ENCODE results near the gene CLASRP.

CLASRP gene

DNA sequence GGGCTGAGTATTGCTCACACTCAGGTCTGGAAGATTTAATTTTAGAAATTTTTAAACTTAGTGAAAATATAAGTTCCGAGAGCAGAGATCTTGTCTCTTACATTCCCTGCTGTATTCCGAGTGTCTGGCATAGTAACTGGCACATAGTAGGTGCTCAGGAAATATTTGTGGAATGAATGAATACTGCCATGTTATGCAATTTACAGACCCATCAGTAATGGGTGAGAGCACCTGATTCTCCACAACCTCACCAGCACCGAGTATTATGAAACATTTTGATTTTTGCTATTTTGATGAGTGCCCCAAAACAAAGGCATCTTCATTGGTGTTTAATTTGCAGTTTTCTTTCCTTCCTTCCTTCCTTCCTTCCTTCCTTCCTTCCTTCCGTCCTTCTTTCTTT, 15.8 kb upstream of the CLASRP start:
- no peak for DNase-seq

DNA sequence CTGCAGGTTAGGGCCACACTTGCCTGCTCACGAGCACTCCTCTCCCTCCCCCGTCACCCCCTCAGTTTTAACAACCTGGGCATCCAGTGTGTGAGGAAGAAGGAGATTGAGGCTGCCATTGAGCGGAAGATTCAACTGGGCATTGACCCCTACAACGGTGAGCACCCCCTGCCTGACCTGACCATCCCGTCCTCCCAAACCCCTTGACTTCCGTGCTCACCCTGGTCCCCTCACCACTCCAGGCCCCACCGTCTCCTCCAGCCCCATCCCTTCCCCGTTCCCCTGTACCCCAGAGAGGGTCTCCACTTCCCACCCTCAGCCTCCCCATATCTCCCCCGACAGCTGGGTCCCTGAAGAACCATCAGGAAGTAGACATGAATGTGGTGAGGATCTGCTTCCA, 13.6 kb upstream of the CLASRP start:
- DNase-seq, result no peak

DNA sequence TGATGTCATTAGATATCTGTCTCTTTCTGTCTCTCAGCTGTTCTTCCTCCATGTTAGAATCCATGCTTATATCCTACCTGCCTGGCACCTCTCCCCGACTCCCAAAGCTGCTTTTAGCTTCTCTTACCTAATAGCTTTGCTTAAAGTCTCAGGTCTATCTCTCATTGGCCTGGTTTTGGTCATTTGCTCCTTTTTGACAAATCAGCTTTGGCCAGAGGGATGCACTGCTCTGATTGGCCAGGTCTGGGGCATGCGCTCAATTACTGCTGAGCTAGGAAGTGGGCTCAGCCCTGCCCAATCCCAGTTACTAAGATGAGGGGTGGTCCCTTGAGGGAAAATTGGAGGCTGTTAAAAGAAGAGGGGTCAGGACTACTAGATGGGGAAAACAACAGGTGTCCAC, 11.5 kb upstream of the CLASRP start:
- no peak for DNase-seq

DNA sequence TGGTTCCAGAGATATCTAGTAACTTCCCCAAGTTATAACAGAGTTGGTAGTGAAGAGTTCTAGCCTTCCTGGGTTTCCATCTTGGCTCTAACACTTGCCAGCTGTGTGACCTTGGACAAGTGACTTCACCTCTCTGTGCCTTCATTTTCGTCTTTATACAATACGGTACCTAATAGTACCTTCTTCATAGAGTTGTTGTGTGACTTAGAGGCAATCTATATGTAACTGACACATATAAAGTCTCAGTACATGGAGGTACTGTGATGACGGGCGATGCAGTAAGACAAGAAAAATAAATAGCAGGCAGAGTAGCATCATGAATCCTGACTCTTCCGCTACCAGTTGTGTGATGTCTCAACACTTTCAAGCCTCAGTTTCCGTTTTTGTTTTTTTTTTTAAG, 8.0 kb upstream of the CLASRP start:
- DNase-seq, result no peak

DNA sequence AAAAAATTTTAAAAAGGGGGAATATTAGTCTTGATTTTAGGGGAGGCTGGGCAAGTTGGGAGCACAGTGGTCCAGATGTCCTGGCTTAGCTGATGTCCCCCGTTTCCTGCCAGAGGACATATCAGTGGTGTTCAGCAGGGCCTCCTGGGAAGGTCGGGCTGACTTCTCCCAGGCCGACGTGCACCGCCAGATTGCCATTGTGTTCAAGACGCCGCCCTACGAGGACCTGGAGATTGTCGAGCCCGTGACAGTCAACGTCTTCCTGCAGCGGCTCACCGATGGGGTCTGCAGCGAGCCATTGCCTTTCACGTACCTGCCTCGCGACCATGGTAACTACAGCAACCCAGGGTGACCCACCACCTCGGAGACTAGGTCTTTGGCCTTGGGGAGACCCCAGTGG, 6.4 kb upstream of the CLASRP start:
- DNase-seq, result no peak

DNA sequence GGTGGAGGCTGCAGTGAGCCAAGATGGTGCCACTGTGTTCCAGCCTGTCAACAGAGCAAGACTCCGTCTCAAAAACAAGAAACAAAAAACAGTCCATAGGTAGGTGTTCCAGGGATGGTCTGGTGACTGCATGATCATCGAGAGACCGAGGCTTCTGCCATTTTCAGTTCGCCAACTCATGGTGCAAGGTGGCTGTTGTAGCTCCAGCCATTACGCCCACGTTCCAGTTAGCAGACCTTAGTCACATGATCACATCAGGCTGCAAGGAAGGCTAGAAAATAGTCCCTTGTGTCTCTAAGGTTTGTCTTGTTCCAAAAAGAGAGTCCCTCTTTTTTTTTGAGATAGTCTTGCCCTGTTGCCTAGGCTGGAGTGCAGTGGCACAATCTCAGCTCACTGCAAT, 3.1 kb upstream of the CLASRP start:
- no peak for DNase-seq

DNA sequence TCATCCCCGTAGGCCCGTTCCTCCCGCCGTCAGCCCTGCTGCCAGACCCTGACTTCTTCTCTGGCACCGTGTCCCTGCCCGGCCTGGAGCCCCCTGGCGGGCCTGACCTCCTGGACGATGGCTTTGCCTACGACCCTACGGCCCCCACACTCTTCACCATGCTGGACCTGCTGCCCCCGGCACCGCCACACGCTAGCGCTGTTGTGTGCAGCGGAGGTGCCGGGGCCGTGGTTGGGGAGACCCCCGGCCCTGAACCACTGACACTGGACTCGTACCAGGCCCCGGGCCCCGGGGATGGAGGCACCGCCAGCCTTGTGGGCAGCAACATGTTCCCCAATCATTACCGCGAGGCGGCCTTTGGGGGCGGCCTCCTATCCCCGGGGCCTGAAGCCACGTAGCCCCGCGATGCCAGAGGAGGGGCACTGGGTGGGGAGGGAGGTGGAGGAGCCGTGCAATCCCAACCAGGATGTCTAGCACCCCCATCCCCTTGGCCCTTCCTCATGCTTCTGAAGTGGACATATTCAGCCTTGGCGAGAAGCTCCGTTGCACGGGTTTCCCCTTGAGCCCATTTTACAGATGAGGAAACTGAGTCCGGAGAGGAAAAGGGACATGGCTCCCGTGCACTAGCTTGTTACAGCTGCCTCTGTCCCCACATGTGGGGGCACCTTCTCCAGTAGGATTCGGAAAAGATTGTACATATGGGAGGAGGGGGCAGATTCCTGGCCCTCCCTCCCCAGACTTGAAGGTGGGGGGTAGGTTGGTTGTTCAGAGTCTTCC, 1.3 kb upstream of the CLASRP start:
- DNase-seq, result no peak

DNA sequence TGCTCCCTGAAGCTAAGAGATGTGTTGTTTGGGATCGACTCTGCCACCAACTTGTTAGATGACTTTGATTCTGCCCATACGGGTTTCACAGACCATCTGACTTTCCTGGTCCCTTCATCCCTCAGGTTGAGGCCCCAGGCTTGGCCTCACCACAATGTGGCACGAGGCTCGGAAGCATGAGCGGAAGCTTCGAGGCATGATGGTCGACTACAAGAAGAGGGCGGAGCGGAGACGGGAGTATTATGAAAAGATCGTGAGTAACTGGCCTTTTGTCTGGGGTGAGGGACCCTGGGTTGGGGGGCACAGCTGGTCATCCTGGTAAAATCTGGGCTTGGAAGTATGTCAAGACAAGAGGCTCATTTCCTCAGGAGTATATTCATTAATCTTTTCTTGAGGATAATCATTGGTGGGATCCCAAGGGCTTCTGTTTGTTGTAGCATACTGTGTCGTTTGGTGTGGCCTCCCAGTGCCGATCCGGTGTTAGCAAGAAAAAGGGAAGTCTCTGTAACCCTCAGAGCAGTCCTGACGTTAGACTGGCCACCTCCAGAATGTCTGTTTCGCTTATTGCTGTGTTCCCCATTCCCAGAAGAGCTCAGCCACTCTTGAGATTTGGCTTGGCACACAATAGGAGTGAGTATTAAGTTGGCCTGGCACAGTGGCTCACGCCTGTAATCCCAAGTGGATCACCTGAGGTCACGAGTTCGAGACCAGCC, 1.4 kb downstream of the CLASRP start:
- no peak for DNase-seq

DNA sequence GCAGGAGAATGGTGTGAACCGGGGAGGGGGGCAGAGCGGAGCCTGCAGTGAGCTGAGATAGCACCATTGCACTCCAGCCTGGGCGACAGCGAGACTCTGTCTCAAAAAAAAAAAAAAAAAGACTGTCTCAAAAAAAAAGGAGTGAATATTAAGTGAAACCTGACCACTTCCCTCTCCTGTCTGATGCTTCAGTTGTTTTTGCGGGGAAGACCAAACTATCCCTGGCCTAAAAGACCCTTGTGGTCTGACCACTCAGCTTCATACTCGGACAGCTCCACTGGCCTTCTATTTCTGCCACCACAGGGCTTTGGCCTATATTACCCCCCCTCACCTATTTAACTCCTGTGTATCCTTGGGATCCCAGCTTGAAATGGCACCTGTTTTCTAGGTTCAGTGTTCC, 2.3 kb downstream of the CLASRP start:
- no peak for DNase-seq

DNA sequence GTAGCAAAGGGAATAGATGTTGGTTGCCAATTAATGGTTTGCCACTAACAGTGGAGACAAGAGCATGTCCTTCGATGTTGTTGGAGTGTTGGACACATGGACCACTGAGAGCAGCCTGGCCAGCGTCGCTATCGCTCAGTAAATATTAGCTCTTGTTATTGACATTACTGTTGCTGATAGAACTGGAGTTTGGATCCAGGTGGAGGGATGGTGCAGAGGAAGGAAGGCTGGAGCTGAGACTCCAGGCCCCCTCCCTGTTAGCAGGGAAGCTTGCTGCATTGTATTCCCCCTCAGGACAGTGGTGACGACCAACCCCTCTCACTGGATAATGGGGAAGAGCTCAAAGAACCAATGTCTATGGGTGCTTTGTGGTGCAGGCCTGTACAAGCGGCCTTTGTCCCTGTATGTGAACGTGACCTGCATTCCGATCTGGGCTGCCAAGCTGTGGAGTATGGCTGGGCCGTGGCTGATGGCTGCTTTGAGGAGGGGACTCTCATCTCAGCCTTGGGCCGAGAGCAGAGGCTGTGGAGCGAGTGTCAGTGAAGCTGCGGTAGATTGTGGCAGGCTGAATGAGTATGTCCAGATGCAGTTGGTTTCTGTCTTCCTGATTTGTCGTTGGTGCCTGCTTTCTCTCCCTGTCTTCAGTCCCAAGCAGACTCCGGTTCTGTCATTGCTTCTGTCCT, 7.0 kb downstream of the CLASRP start:
- DNase-seq, result no peak

DNA sequence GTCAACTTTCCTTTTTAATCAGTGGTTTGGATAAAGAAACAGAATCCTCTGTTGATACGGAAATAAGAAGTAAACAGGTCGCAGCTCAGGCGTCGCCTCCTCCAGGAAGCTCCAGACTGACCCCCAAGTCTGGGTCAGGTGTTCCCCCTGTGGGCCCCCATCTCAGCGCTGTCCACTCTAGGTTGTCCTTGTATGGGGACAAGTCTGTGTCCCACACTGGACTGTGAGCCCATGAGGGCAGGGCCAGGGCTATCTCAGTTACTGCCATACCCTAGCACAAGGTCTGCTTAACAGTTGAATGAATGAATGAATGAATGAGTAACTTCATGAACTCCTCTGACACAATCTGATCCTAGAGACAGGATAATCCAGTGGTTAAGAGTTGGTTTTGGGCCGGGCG, 7.5 kb downstream of the CLASRP start:
- DNase-seq, result no peak

DNA sequence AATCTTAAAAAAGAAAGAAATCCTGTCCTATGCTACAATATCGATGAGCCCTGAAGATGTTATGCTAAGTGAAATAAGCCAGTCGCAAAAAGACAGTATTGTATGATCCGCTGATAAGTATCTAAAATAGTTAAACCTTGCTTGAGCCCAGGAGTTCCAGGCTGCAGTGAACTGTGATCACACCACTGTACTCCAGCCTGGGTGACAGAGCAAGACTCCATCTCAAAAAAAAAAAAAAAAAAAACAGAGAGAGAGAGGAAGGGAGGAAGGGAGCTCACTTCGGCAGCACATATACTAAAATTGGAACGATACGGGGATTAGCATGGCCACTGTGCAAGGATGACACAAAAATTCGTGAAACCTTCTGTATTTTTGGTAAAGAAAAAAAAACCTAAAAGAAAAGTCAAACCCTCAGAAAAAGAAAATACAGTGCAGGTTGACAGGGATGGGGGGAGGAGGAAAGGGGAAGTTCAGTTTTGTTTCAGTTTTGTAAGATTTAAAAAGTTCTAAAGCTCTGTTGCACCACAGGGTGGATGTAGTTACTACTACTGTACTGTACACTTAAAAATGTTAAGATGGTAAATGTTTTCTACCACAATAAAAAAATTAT, 8.4 kb downstream of the CLASRP start:
- DNase-seq, result no peak

DNA sequence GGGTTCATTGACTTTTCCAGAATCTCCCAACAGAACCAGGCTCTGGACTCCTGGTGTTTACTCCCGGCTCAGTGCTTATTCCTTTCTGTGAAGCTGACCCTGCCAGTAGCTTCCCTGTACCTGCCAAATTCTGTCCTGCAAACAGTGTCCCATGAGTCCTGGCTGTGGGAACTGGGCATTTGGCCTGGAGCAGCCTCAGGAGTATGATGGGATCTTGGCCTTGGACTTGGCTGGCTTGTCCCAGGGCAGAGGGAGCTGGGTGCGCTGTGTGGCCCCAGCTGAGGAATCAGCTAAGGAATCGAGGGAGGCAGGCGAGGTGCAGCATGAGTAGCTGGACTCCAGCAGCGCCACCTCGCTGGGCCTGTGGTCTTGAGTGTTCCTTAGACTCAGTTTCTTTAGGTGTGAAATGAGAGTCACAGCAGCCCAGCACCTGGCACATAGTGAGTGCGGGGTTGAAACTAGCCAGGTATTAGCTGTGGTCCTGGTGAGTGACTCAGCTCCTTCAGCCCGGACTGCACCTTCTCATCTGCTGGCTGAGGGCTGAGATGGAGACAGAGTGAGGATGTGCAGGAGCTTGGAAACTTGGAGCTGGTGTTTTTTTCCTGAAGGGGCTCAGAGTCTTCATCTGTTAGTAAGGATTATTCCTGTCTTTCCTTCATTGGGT, 10.4 kb downstream of the CLASRP start:
- no peak for DNase-seq

DNA sequence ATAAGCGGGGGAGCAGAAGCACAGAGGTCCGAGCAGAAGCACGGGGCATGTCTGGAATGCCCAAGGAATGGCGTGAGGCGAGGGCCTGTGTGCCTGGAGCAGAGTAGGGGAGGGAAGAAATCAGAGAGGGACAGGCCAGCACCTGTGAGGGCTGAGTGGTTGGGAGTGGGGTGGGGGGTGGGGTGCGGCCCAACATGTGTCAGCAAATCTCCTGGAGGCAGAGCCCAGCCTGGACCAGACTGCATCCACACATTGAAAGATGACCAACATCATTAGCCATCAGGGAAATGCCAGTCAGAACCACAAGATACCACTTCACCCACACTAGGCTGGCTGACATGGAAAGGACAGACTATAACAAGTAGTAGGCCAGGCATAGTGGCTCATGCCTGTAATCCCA, 11.2 kb downstream of the CLASRP start:
- DNase-seq, result no peak

DNA sequence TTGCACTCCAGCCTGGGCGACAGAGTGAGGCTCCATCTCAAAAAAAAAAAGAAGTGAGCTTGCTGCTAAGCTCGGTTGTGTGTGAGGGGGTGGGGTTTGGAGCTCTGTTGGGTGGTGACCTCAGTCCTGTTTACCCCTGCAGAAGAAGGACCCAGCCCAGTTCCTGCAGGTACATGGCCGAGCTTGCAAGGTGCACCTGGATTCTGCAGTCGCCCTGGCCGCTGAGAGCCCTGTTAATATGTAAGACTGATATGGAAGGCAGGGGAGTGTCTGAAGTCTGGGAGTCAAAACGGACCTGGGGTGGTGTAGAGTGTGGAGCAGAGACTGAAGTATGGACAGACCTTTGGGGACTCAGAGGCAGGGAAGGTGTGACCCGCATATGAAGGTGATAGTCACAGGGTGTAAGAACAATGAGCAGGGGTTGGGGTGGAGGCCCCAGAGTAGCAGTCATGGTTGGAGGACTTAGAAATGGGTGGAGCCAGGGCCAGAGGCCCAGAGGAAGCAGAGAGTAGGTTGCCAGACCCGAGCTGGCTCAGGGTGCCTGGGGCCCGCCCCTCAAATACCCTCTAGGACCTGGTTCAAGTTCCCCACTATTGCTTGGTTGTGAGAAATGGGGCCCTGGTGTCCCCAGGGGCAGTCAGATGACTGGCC, 13.2 kb downstream of the CLASRP start:
- no peak for DNase-seq

DNA sequence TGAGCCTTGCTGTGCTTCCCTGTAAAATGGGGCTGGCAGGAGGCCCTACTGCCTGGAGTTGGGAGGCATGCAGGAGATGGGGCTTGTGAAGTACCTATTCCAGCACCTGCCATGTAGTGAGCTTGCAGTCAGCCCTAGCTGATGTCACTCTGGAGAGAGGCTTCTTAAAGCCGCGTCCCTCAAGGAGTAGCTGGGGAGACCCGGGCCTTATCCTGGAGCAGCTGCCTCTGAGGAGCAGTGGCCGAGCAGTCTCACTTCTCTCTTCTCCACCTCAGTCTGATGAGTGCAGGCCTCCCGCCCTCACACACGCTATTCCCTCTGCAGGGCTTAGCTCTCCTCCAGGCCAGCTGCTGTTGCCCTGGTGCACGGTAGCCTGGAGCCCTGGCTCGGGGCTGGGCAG, 18.0 kb downstream of the CLASRP start:
- no peak for DNase-seq

DNA sequence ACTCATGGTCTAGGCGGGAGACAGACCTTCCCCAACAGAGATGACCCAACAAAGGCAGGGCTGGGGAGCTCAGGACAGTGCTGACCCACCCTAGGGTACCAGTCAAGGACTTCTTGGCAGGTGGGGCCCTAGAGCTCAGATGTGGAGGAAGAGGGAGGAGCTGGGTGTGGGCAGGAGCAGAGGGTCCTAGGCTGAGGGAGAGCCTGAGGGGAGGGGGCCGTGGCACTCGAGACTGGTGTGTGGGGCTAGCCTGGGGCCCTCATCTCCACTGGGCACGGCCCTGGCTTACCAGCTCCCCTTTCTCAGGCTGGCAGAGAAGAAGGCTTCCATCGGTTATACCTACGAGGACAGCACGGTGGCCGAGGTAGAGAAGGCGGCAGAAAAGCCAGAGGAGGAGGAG, 18.6 kb downstream of the CLASRP start:
- no peak for DNase-seq

DNA sequence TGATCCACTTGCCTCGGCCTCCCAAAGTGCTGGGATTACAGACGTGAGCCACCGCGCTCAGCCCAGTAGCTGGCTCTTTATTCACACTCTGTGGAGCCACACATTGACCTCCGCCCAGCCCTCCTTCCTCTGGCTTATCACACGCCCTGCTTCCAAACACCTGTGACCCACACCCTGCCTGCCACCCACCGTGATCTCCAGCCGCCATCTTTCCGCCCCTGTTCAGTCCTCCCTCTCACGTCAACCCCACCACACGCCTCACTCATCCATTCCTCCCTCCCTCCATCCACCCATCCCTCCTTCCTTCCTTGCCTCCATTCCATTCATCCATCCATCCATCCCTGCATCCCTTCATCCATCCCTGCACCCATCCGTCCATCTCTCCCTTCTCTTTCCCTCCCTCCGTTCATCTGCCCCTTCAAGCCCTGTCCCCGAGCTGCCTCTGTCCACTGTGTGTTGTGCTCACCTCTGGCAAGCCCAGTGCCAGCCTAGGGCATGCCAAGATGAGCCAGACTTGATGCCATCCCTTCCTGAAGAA, 19.8 kb downstream of the CLASRP start:
- DNase-seq, result no peak

DNA sequence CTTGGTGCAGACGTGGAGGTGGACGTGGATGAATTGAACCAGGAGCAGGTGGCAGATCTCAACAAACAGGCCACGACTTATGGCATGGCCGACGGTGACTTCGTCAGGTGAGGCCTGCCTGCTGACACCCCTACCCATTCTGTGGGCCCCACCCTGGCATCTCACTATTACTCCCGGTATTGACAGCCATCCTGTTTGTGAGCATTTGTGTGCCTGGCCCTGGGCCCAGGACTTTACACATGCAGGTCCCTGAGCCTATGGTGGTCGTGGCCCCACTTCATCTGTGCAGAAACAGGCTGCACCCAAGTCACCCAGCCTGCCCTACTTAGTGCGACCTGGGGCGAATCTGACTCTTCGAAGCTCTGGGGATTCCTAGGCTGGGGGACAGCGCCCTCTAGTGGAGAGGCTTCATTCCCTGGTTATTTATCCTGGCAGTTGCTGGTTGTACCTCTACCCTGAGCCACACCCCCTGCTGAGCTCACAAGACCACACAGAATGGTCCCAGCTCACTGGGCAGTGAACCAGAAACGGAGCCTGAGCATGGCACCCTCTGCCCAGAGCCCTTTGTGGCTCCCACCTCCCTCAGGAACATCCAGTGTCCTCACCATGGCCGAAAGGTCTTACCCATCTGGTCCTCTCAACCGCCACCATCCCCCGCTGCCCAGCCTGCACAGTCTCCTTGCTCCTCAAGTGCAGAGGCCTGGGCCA, 20.6 kb downstream of the CLASRP start:
- peak; percentile 80 for DNase-seq

DNA sequence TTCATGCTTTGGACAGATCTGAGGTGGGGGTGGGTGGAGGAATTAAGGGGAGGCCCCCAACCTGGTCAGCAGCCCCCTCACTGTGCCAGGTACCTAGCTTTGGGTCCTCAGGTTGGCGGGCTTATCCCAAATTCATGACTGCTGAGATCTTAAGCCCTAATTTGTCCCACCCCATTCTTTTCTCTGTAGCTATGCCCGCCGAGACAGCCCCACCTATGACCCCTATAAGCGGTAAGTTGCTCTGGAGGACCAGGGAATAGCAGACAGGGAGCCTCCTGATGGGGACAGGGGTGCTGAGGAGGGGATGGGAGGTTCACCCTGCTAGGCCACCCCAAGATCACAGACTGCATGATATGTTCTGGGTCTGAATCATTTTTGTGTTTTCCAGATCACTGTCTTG, 23.1 kb downstream of the CLASRP start:
- DNase-seq, result no peak
